Spleen (tissue), 11 donors: ENCODE measurements around the gene TSKU. TPM values are rescaled to one million over a fixed set of nuclear protein-coding genes. Genes with fewer than 3 reads are reported as not detected.

ENCODE experiments used
- DNase-seq: peaks from one replicate; pipeline ENCODE4 v3.0.0-alpha.2; 2020
- H3K27ac ChIP-seq, 8 donors: fragments of 200-600 bp; sonication (generic) in 7 of 8; 1 replicate in 4 of 8; 2 replicates in 4 of 8; pipeline versions ENCODE4 v1.5.0 to v1.8.0; 2016 to 2021; ENCODE audit warnings: inconsistent platforms in 4 of 8, mild to moderate bottlenecking in 4 of 8, moderate library complexity in 1 of 8
- H3K27me3 ChIP-seq, 7 donors: fragments of 200-600 bp; sonication (generic) in 6 of 7; replicated peaks in 1 of 7; 1 replicate in 4 of 7; 2 replicates in 3 of 7; pipeline versions ENCODE4 v1.5.0 to v1.8.0; 2016 to 2021; ENCODE audit warnings: inconsistent platforms in 3 of 7, mild to moderate bottlenecking in 1 of 7
- H3K36me3 ChIP-seq, 6 donors: fragments of 200-600 bp; sonication (generic) in 5 of 6; 1 replicate in 4 of 6; 2 replicates in 2 of 6; pipeline versions ENCODE4 v1.5.0 to v1.8.0; 2016 to 2021; ENCODE audit warnings: inconsistent platforms in 2 of 6
- H3K4me1 ChIP-seq, 6 donors: fragments of 200-600 bp; sonication (generic) in 5 of 6; 1 replicate in 3 of 6; 2 replicates in 3 of 6; pipeline versions ENCODE4 v1.5.0 to v1.8.0; 2016 to 2021; ENCODE audit warnings: inconsistent platforms in 3 of 6
- H3K4me3 ChIP-seq, 8 donors: fragments of 200-600 bp; sonication (generic) in 7 of 8; 1 replicate in 4 of 8; 2 replicates in 4 of 8; pipeline versions ENCODE4 v1.5.0 to v1.8.0; 2016 to 2021; ENCODE audit warnings: inconsistent platforms in 4 of 8, mild to moderate bottlenecking in 4 of 8, moderate library complexity in 2 of 8
- H3K9me3 ChIP-seq, 8 donors: fragments of 200-600 bp; sonication (generic) in 7 of 8; 1 replicate in 4 of 8; 2 replicates in 4 of 8; pipeline versions ENCODE4 v1.5.0 to v1.8.0; 2016 to 2021; ENCODE audit warnings: inconsistent platforms in 4 of 8
- POLR2A ChIP-seq, 3 donors: fragments of 450-650 bp; IDR thresholded peaks; one replicate each; pipeline ENCODE4 v1.5.1; 2017; ENCODE audit warnings: antibody characterized with exemption in 3 of 3, mild to moderate bottlenecking in 1 of 3
- POLR2AphosphoS5 ChIP-seq, 3 donors: sonication (generic); formaldehyde crosslinking; IDR thresholded peaks; one replicate each; pipeline ENCODE4 v1.5.1; 2017; ENCODE audit warnings: antibody characterized with exemption in 3 of 3
- WGBS, 5 donors: extraction: QIAGEN DNeasy Blood & Tissue Kit in 3 of 5; methylation state at CpG; one replicate each; pipeline versions ENCODE4 v1.1.5 to v1.1.7; 2013 to 2018; 5-methylcytosine and 5-hydroxymethylcytosine counted together
- intact Hi-C: fragments of 100-400 bp; cut with DNase I; formaldehyde crosslinking; loops from one replicate; pipeline ENCODE4 v1.15.0; 2023; ENCODE audit warnings: low total_unique reads
- polyA plus RNA-seq, 3 donors: library from polyadenylated mRNA; stranded (reverse); fragments of 200-250 nt; gene quantifications; one replicate each; pipeline ENCODE4 v1.2.1, GENCODE V29; 2013
- total RNA-seq, 7 donors: library from RNA; depleted of rRNA in 3 of 7; stranded (reverse); fragments of >200 nt in 3 of 7; fragmentation: NEBNext Ultra II Directional in 4 of 7; extraction: Animal tissue kit (Norgen Biotek cat#: 25700) in 4 of 7; gene quantifications; one replicate each; pipeline versions ENCODE4 v1.1.0 to v1.2.1, GENCODE V29; 2016 to 2021
- TF ChIP-seq, protein P1 (sequence below), 11 experiments: fragments of 200-600 bp in 7 of 11; fragments of 450-650 bp in 4 of 11; sonication (generic) in 4 of 11; IDR thresholded peaks in 8 of 11; conservative IDR thresholded peaks in 3 of 11; 1 replicate in 7 of 11; 2 replicates in 4 of 11; pipeline versions ENCODE4 v1.4.0 to v1.8.0; 2016 to 2021; ENCODE audit warnings: antibody characterized with exemption in 11 of 11, inconsistent platforms in 4 of 11, mild to moderate bottlenecking in 1 of 11
- donor health status: healthy with polysubstance abuse.
- donor health status: DM: no; HTN: no; CAD: no; lungs with moderate emphysema.
- donor health status: DM: no; HTN: no; CAD: no.
- donor health status: Bipolar disorder and iron deficiency.
- donor health status: healthy.
- donor health status: DM: no; HTN: no; CAD: no.
- donor health status: DM: yes; HTN: yes; CAD: no.

TSKU gene
- total and polyA plus RNA-seq, 10 donors: 1.1 to 18.6 (median 11.4) TPM

DNA sequence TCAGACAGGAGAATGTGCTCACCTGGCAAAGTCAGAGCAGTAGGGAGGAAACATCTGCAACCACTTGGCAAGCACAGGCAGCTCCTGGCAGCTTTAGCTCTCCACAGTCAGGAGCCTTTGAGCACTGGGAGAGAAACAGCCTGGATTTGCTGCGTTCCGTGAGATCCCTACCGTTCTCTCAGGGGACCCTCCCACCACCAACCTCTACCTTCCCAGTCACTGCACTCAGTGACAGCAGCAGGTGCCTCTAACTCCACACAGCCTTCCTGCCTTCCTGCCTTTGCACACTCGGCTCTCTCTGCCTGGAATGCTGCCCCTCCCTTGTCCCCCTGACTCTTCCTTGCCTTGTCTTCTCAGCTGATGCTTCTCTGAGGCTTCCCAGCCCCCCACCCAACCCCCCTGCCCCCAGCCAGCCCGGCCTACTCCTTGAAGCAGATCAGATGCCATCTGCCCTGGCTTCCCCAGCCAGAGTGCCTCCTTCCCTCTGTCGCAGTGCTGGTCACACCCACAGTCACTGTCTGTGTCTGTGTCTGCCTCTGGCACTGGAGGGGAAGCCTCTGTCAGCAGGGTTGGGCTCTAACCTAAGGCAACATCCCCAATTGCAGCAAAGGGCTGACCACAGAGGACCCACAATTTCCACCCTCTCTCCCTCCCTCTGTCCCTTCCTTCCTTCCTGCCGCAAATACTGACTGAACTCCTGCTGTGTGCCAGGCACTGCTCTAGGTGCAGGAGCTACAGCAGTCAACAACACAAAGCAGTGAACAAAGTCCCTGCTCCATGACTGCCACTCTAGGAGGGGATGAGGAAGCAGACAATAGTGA lies 14.9 kb upstream of the TSKU start:
- intact Hi-C loops: no loop called here
- peaks cover 30 to 97% (median 70%) of the 10 kb centered on the region in 6 donors for H3K4me1 ChIP-seq

DNA sequence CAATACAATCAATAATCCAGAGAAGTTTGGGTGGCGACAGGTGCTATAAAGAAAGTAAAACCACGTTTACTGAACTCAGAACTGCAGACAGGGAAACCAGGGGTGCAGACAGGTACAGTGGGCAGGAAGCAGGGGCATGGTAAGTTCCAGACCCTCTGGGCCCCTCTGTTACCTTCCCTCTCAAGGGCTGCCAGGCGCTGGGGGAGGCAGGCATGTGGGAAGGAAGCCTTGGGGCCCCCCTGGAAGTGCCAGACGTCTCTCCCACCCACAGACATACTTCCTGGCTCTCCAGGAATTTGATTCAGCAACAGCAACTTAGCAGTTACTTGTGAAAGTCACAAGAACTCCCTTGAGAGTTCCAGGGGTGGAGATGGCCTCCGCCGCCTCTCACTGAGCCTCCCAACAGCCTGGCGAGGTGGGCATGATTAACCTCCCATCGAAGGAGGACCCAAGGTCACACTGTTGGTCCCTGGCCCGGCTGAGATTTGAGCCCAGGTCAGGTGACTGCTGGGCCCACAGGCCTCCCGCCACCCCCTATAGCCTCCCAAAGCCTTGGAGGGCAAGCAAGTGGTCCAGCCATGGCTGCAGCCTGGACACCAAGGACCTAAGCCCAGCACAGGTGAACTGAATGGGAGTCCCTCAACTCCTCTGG lies 14.1 kb upstream of the TSKU start:
- 34 to 49% (median 40%) methylated on average over 6 to 10 of the region's 10 CpGs for WGBS, 5 donors
- H3K27ac ChIP-seq: peak overlapping the region in 7 of 8 donors; percentile 55 to 79 (median 70)

More for the DNA sequence above, 14.9 kb upstream of the TSKU start:
- TF ChIP-seq POLR2AphosphoS5 (IDR thresholded peaks at IDR 0.05): peak in 2 of 3 donors; percentile 38 to 49
- TF ChIP-seq, protein P1, sequence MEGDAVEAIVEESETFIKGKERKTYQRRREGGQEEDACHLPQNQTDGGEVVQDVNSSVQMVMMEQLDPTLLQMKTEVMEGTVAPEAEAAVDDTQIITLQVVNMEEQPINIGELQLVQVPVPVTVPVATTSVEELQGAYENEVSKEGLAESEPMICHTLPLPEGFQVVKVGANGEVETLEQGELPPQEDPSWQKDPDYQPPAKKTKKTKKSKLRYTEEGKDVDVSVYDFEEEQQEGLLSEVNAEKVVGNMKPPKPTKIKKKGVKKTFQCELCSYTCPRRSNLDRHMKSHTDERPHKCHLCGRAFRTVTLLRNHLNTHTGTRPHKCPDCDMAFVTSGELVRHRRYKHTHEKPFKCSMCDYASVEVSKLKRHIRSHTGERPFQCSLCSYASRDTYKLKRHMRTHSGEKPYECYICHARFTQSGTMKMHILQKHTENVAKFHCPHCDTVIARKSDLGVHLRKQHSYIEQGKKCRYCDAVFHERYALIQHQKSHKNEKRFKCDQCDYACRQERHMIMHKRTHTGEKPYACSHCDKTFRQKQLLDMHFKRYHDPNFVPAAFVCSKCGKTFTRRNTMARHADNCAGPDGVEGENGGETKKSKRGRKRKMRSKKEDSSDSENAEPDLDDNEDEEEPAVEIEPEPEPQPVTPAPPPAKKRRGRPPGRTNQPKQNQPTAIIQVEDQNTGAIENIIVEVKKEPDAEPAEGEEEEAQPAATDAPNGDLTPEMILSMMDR (IDR thresholded peaks at IDR 0.05 in 8 of 11, conservative IDR thresholded peaks at IDR 0.05 in 3 of 11): no peak
- peak overlapping the region in 7 of 8 donors; percentile 55 to 79 (median 70) for H3K27ac ChIP-seq
- 10 to 16% (median 11%) methylated on average over 7 of the region's 7 CpGs for WGBS, 5 donors
- no peaks in the 10 kb centered on the region for H3K27me3 ChIP-seq
- DNase-seq: peak; percentile 86
- no peaks in the 10 kb centered on the region for H3K9me3 ChIP-seq
- H3K4me3 ChIP-seq: peak overlapping the region in 1 of 8 donors; percentile 36
- no peaks in the 10 kb centered on the region for H3K36me3 ChIP-seq

DNA sequence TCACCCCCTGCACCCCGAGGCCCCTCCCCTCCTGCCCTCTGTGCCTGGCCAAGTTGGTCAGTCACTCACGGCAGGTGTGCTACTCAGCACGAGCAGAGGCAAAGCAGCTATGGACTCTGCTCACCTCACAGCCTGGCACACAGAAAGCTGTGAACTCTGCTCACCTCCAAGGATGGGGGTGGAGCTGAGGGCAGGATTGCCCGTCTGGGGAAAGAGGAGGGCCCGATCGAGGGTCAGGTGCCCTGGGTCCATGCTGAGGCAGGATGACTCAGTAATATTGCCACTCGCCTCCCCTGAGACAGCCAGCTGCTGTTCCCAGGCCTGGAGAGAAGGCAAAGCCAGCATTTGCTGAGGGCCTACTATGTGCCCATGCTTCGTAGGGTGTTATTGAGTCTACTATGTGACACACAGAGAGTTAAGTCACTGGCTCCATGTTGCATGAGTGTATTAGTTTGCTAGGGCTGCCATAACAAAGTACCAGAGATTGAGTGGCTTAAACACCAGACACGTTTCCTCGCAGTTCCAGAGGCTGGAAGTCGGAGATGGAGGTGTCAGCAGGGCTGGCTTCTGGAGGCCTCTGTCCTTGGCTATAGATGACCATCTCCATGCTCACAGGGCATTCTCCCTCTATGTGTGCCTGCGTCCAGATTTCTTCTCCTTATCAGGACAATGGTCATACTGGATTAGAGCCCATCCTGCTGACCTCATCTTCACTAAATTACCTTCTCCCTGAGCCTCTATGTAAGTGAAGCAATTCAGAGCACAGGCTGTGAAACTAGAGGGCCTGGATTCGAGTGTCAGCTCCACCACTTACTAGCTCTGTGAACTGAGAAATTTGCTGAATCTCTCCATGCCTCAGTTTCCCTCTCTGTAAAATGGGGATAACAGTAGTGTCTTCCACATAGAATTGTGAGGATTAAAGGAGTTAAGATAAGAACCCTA lies 13.2 kb upstream of the TSKU start:
- Histone ChIP-seq H3K4me1 (peaks cover 30 to 97% (median 68%) of the 10 kb centered on the region in 6 donors), H3K27ac (peak overlapping the region in 6 of 8 donors; percentile 45 to 79 (median 66)), H3K9me3 (peaks cover 0 to 3% (median under 1%) of the 10 kb centered on the region in 8 donors), H3K4me3 (no peak overlapping the region), H3K27me3 (no peaks in the 10 kb centered on the region), H3K36me3 (no peaks in the 10 kb centered on the region)
- intact Hi-C loops: no loop called here
- TF ChIP-seq POLR2AphosphoS5 (IDR thresholded peaks at IDR 0.05) (no peak), POLR2A (IDR thresholded peaks at IDR 0.05) (no peak)
- TF ChIP-seq, protein P1 (IDR thresholded peaks at IDR 0.05 in 8 of 11, conservative IDR thresholded peaks at IDR 0.05 in 3 of 11): no peak
- DNase-seq: peak; percentile 69
- whole genome bisulfite sequencing, 5 donors: 68 to 89% (median 85%) methylated on average over 13 of the region's 13 CpGs

More for the DNA sequence above, 14.1 kb upstream of the TSKU start:
- H3K36me3 ChIP-seq: no peaks in the 10 kb centered on the region
- H3K4me3 ChIP-seq: peak overlapping the region in 1 of 8 donors; percentile 36
- DNase-seq: peak; percentile 75
- H3K27me3 ChIP-seq: no peaks in the 10 kb centered on the region
- TF ChIP-seq, protein P1 (IDR thresholded peaks at IDR 0.05 in 8 of 11, conservative IDR thresholded peaks at IDR 0.05 in 3 of 11): no peak
- no peak for TF ChIP-seq POLR2AphosphoS5 (IDR thresholded peaks at IDR 0.05)
- no peak for TF ChIP-seq POLR2A (IDR thresholded peaks at IDR 0.05)
- no peaks in the 10 kb centered on the region for H3K9me3 ChIP-seq
- intact Hi-C loops: no loop called here
- peaks cover 30 to 93% (median 71%) of the 10 kb centered on the region in 6 donors for H3K4me1 ChIP-seq
